ENCODE measurements around the gene RAF1.

RAF1 gene

GRCh38 chr3:12558706-12559105 lies 105.2 kb downstream of the RAF1 start:
- no peak for TF ChIP-seq CTCF (IDR thresholded peaks at IDR 0.05; ENCODE audit: low read depth, low read length, missing control alignments)
- no peaks in the 10 kb centered on the region for H3K36me3 ChIP-seq (replicated peaks)
- H3K27ac ChIP-seq, result no peak overlapping the region
- DNase-seq, result no peak
- in situ Hi-C loops (cut with HindIII; ENCODE audit: low pct_ligation_motif_present, low sequenced_read_pairs), result no loop called here
- H3K27me3 ChIP-seq (replicated peaks), result no peaks in the 10 kb centered on the region
- no peak overlapping the region for H3K4me3 ChIP-seq (ENCODE audit: low read depth, low read length)

GRCh38 chr3:12557473-12558100 lies 106.3 kb downstream of the RAF1 start:
- peak; percentile 44 for DNase-seq
- no peaks in the 10 kb centered on the region for H3K27me3 ChIP-seq (replicated peaks)
- H3K27ac ChIP-seq, result peak overlapping the region; percentile 82
- H3K4me3 ChIP-seq (ENCODE audit: low read depth, low read length), result peak overlapping the region; percentile 87
- no peaks in the 10 kb centered on the region for H3K36me3 ChIP-seq (replicated peaks)
- TF ChIP-seq CTCF (IDR thresholded peaks at IDR 0.05; ENCODE audit: low read depth, low read length, missing control alignments), result no peak
- in situ Hi-C loops (cut with HindIII; ENCODE audit: low pct_ligation_motif_present, low sequenced_read_pairs), result no loop called here

- Histone ChIP-seq H3K27me3 (replicated peaks) (no peaks in the 10 kb centered on the region), H3K27ac (peak within 1 kb of the TSS; percentile 82), H3K4me3 (ENCODE audit: low read depth, low read length) (peak within 1 kb of the TSS; percentile 87), H3K36me3 (replicated peaks) (no peaks in the 10 kb centered on the region)
- in situ Hi-C loops (cut with HindIII; ENCODE audit: low pct_ligation_motif_present, low sequenced_read_pairs), result no loop called here
- DNase-seq, result peak; percentile 69
- no peak for TF ChIP-seq CTCF (IDR thresholded peaks at IDR 0.05; ENCODE audit: low read depth, low read length, missing control alignments)
Measured at GRCh38 chr3:12556690-12557472, 107.0 kb downstream of the RAF1 start, which contains the start of gene MKRN2. TSS of gene MKRN2 (plus strand) at chr3:12557087. CDS start at chr3:12557151, 64 bp downstream.

- no peaks in the 10 kb centered on the region for H3K27me3 ChIP-seq (replicated peaks)
- no peaks in the 10 kb centered on the region for H3K36me3 ChIP-seq (replicated peaks)
- no peak for DNase-seq
- H3K27ac ChIP-seq, result peak overlapping the region; percentile 82
- in situ Hi-C loops (cut with HindIII; ENCODE audit: low pct_ligation_motif_present, low sequenced_read_pairs), result no loop called here
- no peak for TF ChIP-seq CTCF (IDR thresholded peaks at IDR 0.05; ENCODE audit: low read depth, low read length, missing control alignments)
- peak overlapping the region; percentile 87 for H3K4me3 ChIP-seq (ENCODE audit: low read depth, low read length)
Measured at GRCh38 chr3:12556314-12556689, 107.6 kb downstream of the RAF1 start.

- H3K27ac ChIP-seq, result no peak overlapping the region
- peak overlapping the region; percentile 68 for H3K4me3 ChIP-seq (ENCODE audit: low read depth, low read length)
- in situ Hi-C loops (cut with HindIII; ENCODE audit: low pct_ligation_motif_present, low sequenced_read_pairs), result no loop called here
- TF ChIP-seq CTCF (IDR thresholded peaks at IDR 0.05; ENCODE audit: low read depth, low read length, missing control alignments), result peak; percentile 8
- no peak for DNase-seq
- H3K27me3 ChIP-seq (replicated peaks), result no peaks in the 10 kb centered on the region
- H3K36me3 ChIP-seq (replicated peaks), result no peaks in the 10 kb centered on the region
Measured at GRCh38 chr3:12553921-12554391, 110.0 kb downstream of the RAF1 start.

All from brain microvascular endothelial cell (primary cell).